Epithelial cell of prostate (primary cell): ENCODE results near the gene RNF20.
"Not testable (repeated sequence)": the region's sequence is repeated elsewhere in the genome, so short reads cannot be mapped to it uniquely, and the experiment has no call there.

Source experiments
- DNase-seq: peaks from one replicate; pipeline ENCODE4 v3.0.0-alpha.2; 2011; ENCODE audit warnings: low read depth, low spot score
- H3K27ac ChIP-seq: fragments of 450-650 bp; 2 replicates; pipeline ENCODE4 v1.5.1; 2017; ENCODE audit warnings: mild to moderate bottlenecking

RNF20 gene

GRCh38 chr9:101533334-101534204 lies at the start of gene RNF20:
RNF20 (plus strand) TSS chr9:101533853; CDS start chr9:101535424, 1,571 bp downstream.
- H3K27ac ChIP-seq = peak within 1 kb of the TSS; percentile 82
- peak; percentile 91 for DNase-seq

DNA sequence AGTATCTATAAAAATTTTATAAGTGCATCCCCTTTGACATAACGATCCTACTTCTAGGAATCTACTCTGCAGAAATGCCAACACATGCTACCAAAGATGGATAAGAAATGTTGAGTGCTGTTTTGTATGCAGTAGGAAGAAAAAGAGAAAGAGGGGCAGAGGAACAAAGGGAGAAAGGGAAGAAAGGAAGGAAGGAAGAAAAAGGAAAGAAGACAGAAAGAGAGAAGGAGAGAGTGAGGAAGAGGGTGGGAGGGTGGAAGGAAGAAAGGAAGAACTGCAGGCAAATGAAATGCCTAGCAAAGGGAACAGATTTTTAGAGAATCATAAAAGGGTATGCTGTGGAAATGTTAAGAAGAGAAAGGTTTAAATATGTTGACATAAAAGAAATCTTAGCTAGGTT lies 49.6 kb upstream of the RNF20 start:
- no peak for DNase-seq
- no peak overlapping the region for H3K27ac ChIP-seq

- peak overlapping the region; percentile 78 for H3K27ac ChIP-seq
- no peak for DNase-seq
Measured at GRCh38 chr9:101485924-101486692, 47.5 kb upstream of the RNF20 start.

DNA sequence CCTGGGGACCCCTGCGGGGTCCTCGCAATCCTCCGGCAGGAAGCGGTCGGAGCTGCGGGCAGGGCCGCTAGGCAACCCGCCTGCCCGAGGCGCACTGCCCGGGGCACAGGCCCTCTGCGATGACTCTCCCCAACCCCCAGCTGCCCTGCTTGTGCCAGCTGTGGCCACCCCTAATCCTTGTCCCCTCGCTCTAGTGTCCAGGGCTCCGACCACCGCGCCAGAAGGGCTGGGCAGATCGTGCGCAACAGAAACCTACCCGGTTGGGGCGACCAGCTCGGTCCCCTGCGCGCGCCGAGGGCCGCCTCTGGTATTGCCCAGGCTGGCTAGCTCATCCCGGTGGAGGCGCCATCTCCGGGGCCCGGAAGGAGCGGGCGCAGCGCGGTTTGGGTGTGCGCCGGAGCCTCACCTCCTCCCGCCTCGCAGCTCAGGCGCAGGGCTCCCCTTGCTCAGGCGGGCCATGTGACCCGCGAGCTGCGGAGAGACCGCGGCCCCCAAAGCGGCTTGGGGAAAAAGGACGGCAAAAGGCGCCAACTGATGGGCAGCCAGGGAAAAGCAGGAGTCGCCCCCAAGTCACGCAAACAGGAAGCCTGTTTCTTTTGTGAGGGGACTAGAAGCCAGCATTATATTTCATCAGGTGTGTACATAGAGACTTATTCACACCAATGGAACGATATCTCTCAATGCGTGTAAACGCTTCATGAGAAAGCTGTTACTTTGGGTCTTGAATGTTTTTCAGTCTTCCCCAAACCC lies 46.8 kb upstream of the RNF20 start:
- no peak for DNase-seq
- H3K27ac ChIP-seq = peak overlapping the region; percentile 78

- no peak for DNase-seq
- peak overlapping the region; percentile 78 for H3K27ac ChIP-seq
Measured at GRCh38 chr9:101487443-101487840, 46.2 kb upstream of the RNF20 start.

- DNase-seq = no peak
- peak overlapping the region; percentile 5 for H3K27ac ChIP-seq
Measured at GRCh38 chr9:101495810-101496209, 37.8 kb upstream of the RNF20 start.

GRCh38 chr9:101498323-101498722 lies 35.3 kb upstream of the RNF20 start:
- H3K27ac ChIP-seq = no peak overlapping the region
- no peak for DNase-seq

GRCh38 chr9:101504188-101504587 lies 29.5 kb upstream of the RNF20 start:
- no peak for DNase-seq
- H3K27ac ChIP-seq = no peak overlapping the region

- no peak overlapping the region for H3K27ac ChIP-seq
- DNase-seq = peak; percentile 79
Measured at GRCh38 chr9:101508211-101508610, 25.4 kb upstream of the RNF20 start.

- H3K27ac ChIP-seq = no peak overlapping the region
- no peak for DNase-seq
Measured at GRCh38 chr9:101509572-101509971, 24.1 kb upstream of the RNF20 start.

DNA sequence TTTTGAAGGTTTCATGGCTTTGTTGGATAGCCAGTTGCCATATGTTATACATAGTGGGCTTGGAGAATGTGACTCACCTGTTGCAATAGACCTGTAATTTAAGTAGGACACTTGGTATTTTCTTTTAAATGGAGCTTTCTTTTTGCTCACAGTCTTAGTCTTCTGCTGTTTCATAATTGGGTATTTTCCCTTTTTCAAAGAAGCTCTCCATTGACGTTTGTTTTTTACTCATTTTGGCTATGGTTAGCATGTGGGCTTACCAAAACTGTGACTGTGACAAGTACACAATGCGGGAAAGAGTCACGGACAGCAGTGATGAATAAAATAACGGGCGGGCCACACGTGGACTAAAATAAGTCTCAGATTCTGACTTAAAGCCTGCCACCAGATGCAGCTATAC lies 23.2 kb upstream of the RNF20 start:
- DNase-seq = no peak
- H3K27ac ChIP-seq = no peak overlapping the region

DNA sequence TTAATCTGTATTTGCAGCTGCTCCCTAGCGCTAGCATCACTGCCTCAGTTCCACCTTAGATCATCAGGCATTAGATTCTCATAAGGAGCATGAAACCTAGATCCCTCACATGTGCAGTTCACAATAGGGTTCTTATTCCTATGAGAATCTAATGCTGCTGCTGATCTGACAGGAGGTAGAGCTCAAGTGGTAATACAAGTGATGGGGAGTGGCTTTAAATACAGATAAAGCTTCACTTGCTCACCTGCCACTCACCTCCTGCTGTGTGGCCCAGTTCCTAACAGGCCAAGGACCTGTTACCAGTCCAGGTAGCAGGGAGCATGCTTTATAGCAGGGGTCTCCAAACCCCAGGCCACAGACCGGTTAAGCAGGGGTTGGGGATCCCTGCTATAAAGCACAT lies 22.6 kb upstream of the RNF20 start:
- no peak for DNase-seq
- H3K27ac ChIP-seq = no peak overlapping the region

DNA sequence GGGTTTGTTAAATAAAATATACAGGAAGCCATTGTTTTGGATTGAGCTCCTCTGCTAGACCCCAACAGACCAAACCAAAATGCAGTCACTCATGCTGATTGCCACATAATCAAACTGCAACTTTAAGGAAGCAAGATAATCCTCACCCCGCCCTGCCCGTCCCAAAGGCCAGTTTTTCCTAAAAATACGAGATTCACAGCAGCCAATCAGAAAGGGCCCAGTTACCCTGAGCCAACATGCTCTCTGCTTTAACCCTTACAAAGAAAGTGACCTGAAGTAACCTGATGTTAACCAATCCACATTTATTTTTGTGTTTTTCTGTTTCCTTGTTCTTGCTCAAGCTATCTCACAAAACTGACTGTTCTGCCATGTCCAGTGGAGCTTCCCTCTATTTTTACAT lies 21.5 kb upstream of the RNF20 start:
- DNase-seq = no peak

GRCh38 chr9:101513351-101513750 lies 20.3 kb upstream of the RNF20 start:
- no peak for DNase-seq
- no peak overlapping the region for H3K27ac ChIP-seq

More for the DNA sequence above, 21.5 kb upstream of the RNF20 start:
- no peak overlapping the region for H3K27ac ChIP-seq

GRCh38 chr9:101514071-101514470 lies 19.6 kb upstream of the RNF20 start:
- no peak for DNase-seq
- no peak overlapping the region for H3K27ac ChIP-seq

DNA sequence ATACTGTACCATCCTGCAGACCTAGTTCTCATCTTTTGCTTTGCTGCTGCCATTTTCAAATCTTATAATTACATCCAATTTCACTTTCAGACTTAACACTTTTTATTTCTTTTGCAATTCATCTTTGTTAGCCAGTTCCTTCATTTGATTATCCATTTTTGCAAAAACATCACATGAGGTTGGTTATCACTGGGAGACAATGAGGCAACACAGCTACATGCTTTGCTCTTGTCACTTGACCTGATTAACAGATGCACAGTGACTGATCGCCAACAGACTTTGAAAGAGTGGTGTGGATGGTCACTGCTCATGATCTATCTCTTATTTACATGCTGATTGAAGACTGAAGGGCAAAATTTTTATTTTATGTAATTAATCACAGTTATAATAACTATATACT lies 17.0 kb upstream of the RNF20 start:
- no peak for DNase-seq
- no peak overlapping the region for H3K27ac ChIP-seq

DNA sequence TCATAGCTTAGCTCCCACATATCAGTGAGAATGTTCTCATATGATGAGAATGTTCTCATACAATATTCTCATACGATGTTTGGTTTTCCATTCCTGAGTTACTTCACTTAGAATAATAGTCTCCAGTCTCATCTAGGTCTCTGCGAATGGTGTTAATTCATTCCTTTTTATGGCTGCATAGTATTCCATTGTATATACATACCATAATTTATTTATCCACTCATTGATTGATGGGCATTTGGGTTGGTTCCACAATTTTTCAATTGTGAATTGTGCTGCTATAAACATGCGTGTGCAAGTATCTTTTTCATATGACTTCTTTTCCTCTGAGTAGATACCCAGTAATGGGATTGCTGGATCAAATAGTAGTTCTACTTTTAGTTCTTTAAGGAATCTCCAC lies 15.2 kb upstream of the RNF20 start:
- not testable (repeated sequence) for DNase-seq, H3K27ac ChIP-seq

- DNase-seq = no peak
- H3K27ac ChIP-seq = no peak overlapping the region
Measured at GRCh38 chr9:101524371-101524770, 9.3 kb upstream of the RNF20 start.

- DNase-seq = no peak
- no peak overlapping the region for H3K27ac ChIP-seq
Measured at GRCh38 chr9:101527066-101527465, 6.6 kb upstream of the RNF20 start.

- H3K27ac ChIP-seq = no peak overlapping the region
Measured at GRCh38 chr9:101528015-101528414, 5.6 kb upstream of the RNF20 start.

More at GRCh38 chr9:101528015-101528414, 5.6 kb upstream of the RNF20 start:
- no peak for DNase-seq
